ENCODE measurements around the gene SLC39A8. TPM values are rescaled to one million over a fixed set of nuclear protein-coding genes. Genes with fewer than 3 reads are reported as not detected.

SLC39A8 gene
- total and polyA plus RNA-seq, 4 donors: 179 to 314 (median 235) TPM

DNA sequence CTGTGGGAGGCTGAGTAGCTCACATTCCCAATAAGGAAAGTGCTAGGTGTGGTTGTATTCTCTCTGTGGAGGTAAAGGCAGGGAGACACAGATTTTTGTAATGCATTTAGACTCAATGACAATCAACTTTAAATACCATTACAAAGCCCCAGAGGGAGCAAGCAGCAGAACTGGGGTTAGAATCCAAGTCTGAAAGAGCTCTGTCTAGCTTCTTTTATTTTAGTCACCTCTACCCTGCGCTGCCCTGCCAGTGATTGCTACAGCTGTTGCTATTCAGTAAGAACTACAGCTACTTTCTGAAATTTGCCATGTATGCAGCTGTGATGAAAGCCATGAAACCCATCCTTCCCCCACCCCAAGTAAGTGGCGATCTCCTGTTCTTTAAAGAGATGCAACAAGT is 22.5 kb downstream of the SLC39A8 start:
- Histone ChIP-seq H3K27ac (ENCODE audit: low read depth in 1 of 2, low read length in 1 of 2) (no peak overlapping the region), H3K36me3 (ENCODE audit: control insufficient read depth in 4 of 4, insufficient read depth in 4 of 4, low read length in 4 of 4) (peaks cover 0 to 4% (median 0%) of the 10 kb centered on the region in 4 donors), H3K9ac (ENCODE audit: insufficient read depth in 1 of 2, low read length in 2 of 2) (no peak overlapping the region), H3K9me3 (ENCODE audit: control insufficient read depth in 4 of 4, insufficient read depth in 3 of 4, low read length in 3 of 4) (no peaks in the 10 kb centered on the region), H3K4me1 (ENCODE audit: control insufficient read depth in 5 of 5, insufficient read depth in 5 of 5, low read length in 5 of 5) (peaks cover 0 to 8% (median 2%) of the 10 kb centered on the region in 5 donors), H3K4me3 (no peak overlapping the region), H3K27me3 (ENCODE audit: control insufficient read depth in 3 of 3, insufficient read depth in 3 of 3, low read length in 2 of 3) (no peaks in the 10 kb centered on the region)
- ATAC-seq (ENCODE audit: insufficient read depth, low FRiP score): no peak
- TF ChIP-seq CTCF (IDR thresholded peaks at IDR 0.05; ENCODE audit: control extremely low read depth, extremely low read depth): no peak
- WGBS, 2 donors: 95 to 97% methylated on average over 2 of the region's 2 CpGs
- DNase-seq: no peak

GRCh38 chr4:102321260-102321995 is 23.9 kb downstream of the SLC39A8 start:
- no peaks in the 10 kb centered on the region for H3K27me3 ChIP-seq (ENCODE audit: control insufficient read depth in 3 of 3, insufficient read depth in 3 of 3, low read length in 2 of 3)
- ATAC-seq (ENCODE audit: insufficient read depth, low FRiP score) (no peak), DNase-seq (no peak)
- no peaks in the 10 kb centered on the region for H3K9me3 ChIP-seq (ENCODE audit: control insufficient read depth in 4 of 4, insufficient read depth in 3 of 4, low read length in 3 of 4)
- H3K4me3 ChIP-seq: no peak overlapping the region
- 79 to 84% methylated on average over 11 of the region's 11 CpGs for WGBS, 2 donors
- peaks cover 0 to 4% (median 0%) of the 10 kb centered on the region in 4 donors for H3K36me3 ChIP-seq (ENCODE audit: control insufficient read depth in 4 of 4, insufficient read depth in 4 of 4, low read length in 4 of 4)
- H3K9ac ChIP-seq (ENCODE audit: insufficient read depth in 1 of 2, low read length in 2 of 2): no peak overlapping the region
- TF ChIP-seq CTCF (IDR thresholded peaks at IDR 0.05; ENCODE audit: control extremely low read depth, extremely low read depth): no peak
- H3K27ac ChIP-seq (ENCODE audit: low read depth in 1 of 2, low read length in 1 of 2): no peak overlapping the region
- H3K4me1 ChIP-seq (ENCODE audit: control insufficient read depth in 5 of 5, insufficient read depth in 5 of 5, low read length in 5 of 5): peaks cover 0 to 8% (median 2%) of the 10 kb centered on the region in 5 donors

DNA sequence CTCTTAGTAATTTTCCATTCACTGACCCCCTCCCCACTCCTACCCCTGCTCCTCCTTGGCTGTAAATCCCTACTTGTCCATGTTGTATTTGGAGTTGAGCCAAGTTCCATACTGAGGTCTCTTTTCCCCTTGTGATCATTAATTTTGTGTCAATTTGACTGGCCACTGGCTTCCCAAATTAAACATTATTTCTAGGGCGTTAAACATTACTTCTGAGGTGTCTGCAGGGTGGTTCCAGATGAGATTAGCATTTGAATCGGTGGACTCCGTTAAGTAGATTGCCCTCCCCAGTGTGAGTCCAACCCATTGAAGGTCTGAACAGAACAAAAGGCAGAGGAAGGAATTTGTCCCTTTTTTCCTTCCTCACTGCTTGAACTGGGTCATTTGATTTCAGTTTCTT is 25.7 kb downstream of the SLC39A8 start:
- ATAC-seq (ENCODE audit: insufficient read depth, low FRiP score) (no peak), DNase-seq (no peak)
- H3K9me3 ChIP-seq (ENCODE audit: control insufficient read depth in 4 of 4, insufficient read depth in 3 of 4, low read length in 3 of 4): no peaks in the 10 kb centered on the region
- H3K27me3 ChIP-seq (ENCODE audit: control insufficient read depth in 3 of 3, insufficient read depth in 3 of 3, low read length in 2 of 3): no peaks in the 10 kb centered on the region
- H3K9ac ChIP-seq (ENCODE audit: insufficient read depth in 1 of 2, low read length in 2 of 2): no peak overlapping the region
- WGBS, 2 donors: 63 to 73% methylated on average over 3 of the region's 3 CpGs
- TF ChIP-seq CTCF (IDR thresholded peaks at IDR 0.05; ENCODE audit: control extremely low read depth, extremely low read depth): no peak
- peaks cover 0 to 5% (median 0%) of the 10 kb centered on the region in 5 donors for H3K4me1 ChIP-seq (ENCODE audit: control insufficient read depth in 5 of 5, insufficient read depth in 5 of 5, low read length in 5 of 5)
- H3K4me3 ChIP-seq: no peak overlapping the region
- peaks cover 0 to 1% (median 0%) of the 10 kb centered on the region in 4 donors for H3K36me3 ChIP-seq (ENCODE audit: control insufficient read depth in 4 of 4, insufficient read depth in 4 of 4, low read length in 4 of 4)
- peak overlapping the region in 1 of 2 donors; percentile 70 for H3K27ac ChIP-seq (ENCODE audit: low read depth in 1 of 2, low read length in 1 of 2)
